Testis (tissue), 2 donors: Measurements from ENCODE around the gene YJEFN3.

ENCODE experiments used
- POLR2A ChIP-seq: fragments of 450-650 bp; IDR thresholded peaks from one replicate; pipeline ENCODE4 v1.6.1; 2017; ENCODE audit warnings: antibody characterized with exemption, mild to moderate bottlenecking, moderate library complexity
- TF ChIP-seq, protein P1 (sequence below), 3 experiments: fragments of 450-650 bp in 2 of 3; fragments of 200-600 bp in 1 of 3; sonication (generic) in 1 of 3; IDR thresholded peaks; one replicate each; pipeline ENCODE4 v1.5.1; 2016 to 2019; ENCODE audit warnings: antibody characterized with exemption in 3 of 3, mild to moderate bottlenecking in 2 of 3, moderate library complexity in 1 of 3

DNA sequence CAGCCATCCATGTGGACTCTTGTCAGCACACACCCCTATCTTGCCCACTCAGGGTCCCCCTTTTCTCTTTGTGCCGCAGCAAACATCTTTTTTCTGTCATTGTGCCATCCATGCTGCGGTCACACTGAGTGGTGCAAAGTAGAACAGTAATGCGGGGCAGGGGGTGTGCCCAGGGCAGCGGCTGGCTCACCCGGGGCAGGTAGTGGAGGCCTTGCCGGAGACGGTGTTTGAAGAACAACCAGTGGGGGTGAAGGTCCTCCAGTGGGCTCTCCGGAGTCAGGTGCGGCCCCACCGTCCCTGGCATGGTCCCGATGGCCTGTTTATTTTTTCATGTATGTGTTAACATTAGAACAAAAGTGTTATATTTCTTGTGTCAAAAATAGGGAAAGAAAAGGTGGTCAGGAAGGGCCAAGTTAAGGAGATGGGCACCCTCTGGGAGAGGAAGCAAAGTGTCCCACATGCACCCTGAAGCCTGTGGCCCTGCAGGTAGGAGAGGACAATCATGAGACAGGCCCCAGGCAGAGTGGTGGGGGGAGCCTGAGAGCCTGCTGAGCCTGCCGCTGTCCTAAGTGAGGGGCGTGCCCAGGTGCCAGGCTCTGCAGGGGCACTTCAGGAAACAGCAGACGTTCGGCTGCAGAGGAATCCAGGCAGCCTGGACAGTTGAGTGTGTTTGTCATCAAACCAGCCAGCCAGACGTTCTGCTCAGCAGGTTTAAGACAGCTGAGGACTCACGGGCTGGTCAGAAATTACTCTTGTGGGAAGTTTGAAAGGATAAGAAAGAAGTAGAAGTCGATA is 25.7 kb upstream of the YJEFN3 start:
- TF ChIP-seq, protein P1, sequence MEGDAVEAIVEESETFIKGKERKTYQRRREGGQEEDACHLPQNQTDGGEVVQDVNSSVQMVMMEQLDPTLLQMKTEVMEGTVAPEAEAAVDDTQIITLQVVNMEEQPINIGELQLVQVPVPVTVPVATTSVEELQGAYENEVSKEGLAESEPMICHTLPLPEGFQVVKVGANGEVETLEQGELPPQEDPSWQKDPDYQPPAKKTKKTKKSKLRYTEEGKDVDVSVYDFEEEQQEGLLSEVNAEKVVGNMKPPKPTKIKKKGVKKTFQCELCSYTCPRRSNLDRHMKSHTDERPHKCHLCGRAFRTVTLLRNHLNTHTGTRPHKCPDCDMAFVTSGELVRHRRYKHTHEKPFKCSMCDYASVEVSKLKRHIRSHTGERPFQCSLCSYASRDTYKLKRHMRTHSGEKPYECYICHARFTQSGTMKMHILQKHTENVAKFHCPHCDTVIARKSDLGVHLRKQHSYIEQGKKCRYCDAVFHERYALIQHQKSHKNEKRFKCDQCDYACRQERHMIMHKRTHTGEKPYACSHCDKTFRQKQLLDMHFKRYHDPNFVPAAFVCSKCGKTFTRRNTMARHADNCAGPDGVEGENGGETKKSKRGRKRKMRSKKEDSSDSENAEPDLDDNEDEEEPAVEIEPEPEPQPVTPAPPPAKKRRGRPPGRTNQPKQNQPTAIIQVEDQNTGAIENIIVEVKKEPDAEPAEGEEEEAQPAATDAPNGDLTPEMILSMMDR (IDR thresholded peaks at IDR 0.05) = no peak
- TF ChIP-seq POLR2A = no peak
